K562 (cell line): ENCODE measurements around the gene NMS. TPM values are rescaled to one million over a fixed set of nuclear protein-coding genes. Genes with fewer than 3 reads are reported as not detected.

Experiments used
- ATAC-seq: fragments of 200-7000 bp; cut with Tn5 transposase; 3 replicates; pipeline ENCODE4 v1.9.1; 2020; ENCODE audit warnings: moderate library complexity
- BruUV-seq: library from RNA; stranded (reverse); fragments of 400-500 nt; replicated peaks from 2 replicates; lab custom pipeline; 2021; lab: Mats Ljungman, UMichigan
- CTCF ChIA-PET: fragments of 300-600 bp; formaldehyde crosslinking; extraction: SDS; loops from one replicate; lab custom pipeline; 2021; ENCODE audit warnings: low intra/inter-chr PET ratio; lab: Yijun Ruan, JAX
- POLR2A ChIA-PET: fragments of 300-600, 350-650 bp; sonication (Branson Sonifier 250); formaldehyde crosslinking; extraction: SDS; loops from one replicate; lab custom pipeline; 2021; ENCODE audit warnings: antibody characterized with exemption, inconsistent platforms; lab: Yijun Ruan, JAX
- DNase-seq, 4 experiments: peaks; one replicate each; pipeline versions ENCODE4 v3.0.0 to v3.0.0-alpha.2; 2011 to 2018; ENCODE audit warnings: low spot score in 3 of 4, mixed read lengths in 3 of 4; ENCODE audit errors: extremely low read depth in 1 of 4
- FAIRE-seq: peaks from 2 replicates; lab custom pipeline; 2011; peaks lifted over from hg19 to GRCh38; lab: Jason Lieb, UNC
- H2AFZ ChIP-seq: 2 replicates; pipeline ENCODE4 v1.6.0; 2011; ENCODE audit warnings: low read depth, low read length, control low read depth, inconsistent platforms
- H3K27ac ChIP-seq: fragments of 200-600 bp; 3 replicates; pipeline ENCODE4 v1.8.0; 2011; ENCODE audit warnings: low read depth, mild to moderate bottlenecking, control low read depth, inconsistent platforms, low read length, moderate library complexity, mixed read lengths; ENCODE audit errors: extremely low read depth
- H3K27me3 ChIP-seq, 2 experiments: fragments of 300-600 bp in 1 of 2; 2 replicates in 1 of 2; 3 replicates in 1 of 2; pipeline versions ENCODE4 v1.6.0 to v1.8.0; 2011; ENCODE audit warnings: inconsistent platforms in 2 of 2, low read length in 2 of 2, mild to moderate bottlenecking in 1 of 2, mixed read lengths in 1 of 2, moderate library complexity in 1 of 2; ENCODE audit not compliant: control insufficient read depth in 2 of 2, insufficient read depth in 2 of 2
- H3K36me3 ChIP-seq: fragments of 300-600 bp; 3 replicates; pipeline ENCODE4 v1.8.0; 2011; ENCODE audit warnings: mild to moderate bottlenecking, low read length, inconsistent platforms; ENCODE audit not compliant: control insufficient read depth, insufficient read depth
- H3K4me1 ChIP-seq, 2 experiments: fragments of 200-600 bp in 1 of 2; replicated peaks in 1 of 2; 2 replicates in 1 of 2; 3 replicates in 1 of 2; pipeline versions ENCODE4 v1.5.1 to v1.8.0; 2011; ENCODE audit warnings: inconsistent platforms in 2 of 2, low read length in 2 of 2, mild to moderate bottlenecking in 1 of 2, mixed read lengths in 1 of 2, moderate library complexity in 1 of 2; ENCODE audit not compliant: control insufficient read depth in 2 of 2, insufficient read depth in 2 of 2
- H3K4me2 ChIP-seq: 2 replicates; pipeline ENCODE4 v1.6.1; 2011; ENCODE audit warnings: low read length, control low read depth, inconsistent platforms, mixed read lengths; ENCODE audit not compliant: insufficient read depth
- H3K4me3 ChIP-seq: fragments of 200-600 bp; sonication (generic), shearing (Covaris generic); 2 replicates; pipeline ENCODE4 v1.5.1; 2016; ENCODE audit warnings: control low read depth, inconsistent platforms
- H3K79me2 ChIP-seq: fragments of 200-600 bp; 3 replicates; pipeline ENCODE4 v1.8.0; 2011; ENCODE audit warnings: low read length, inconsistent platforms; ENCODE audit not compliant: control insufficient read depth, insufficient read depth
- H3K9ac ChIP-seq, 2 experiments: 2 replicates each; pipeline versions ENCODE4 v1.6.0 to v1.6.1; 2011; ENCODE audit warnings: low read depth in 2 of 2, low read length in 2 of 2, control low read depth in 1 of 2, inconsistent platforms in 1 of 2, mild to moderate bottlenecking in 1 of 2, mixed read lengths in 1 of 2; ENCODE audit not compliant: insufficient read depth in 1 of 2
- H3K9me1 ChIP-seq: one replicate; pipeline ENCODE4 v1.6.0; 2011; ENCODE audit warnings: inconsistent platforms, mild to moderate bottlenecking, low read length, moderate library complexity; ENCODE audit not compliant: control insufficient read depth, insufficient read depth
- H3K9me3 ChIP-seq: replicated peaks from 2 replicates; pipeline ENCODE4 v1.5.1; 2011; ENCODE audit warnings: low read depth, low read length, inconsistent platforms; ENCODE audit not compliant: control insufficient read depth, insufficient read depth
- H4K20me1 ChIP-seq: replicated peaks from 2 replicates; pipeline ENCODE4 v1.6.1; 2011; ENCODE audit warnings: low read length, inconsistent platforms, mixed read lengths; ENCODE audit not compliant: control insufficient read depth, insufficient read depth
- CBX8 ChIP-seq: fragments of 200-600 bp; sonication (generic); IDR thresholded peaks from 2 replicates; pipeline ENCODE4 v1.6.1; 2012; ENCODE audit warnings: borderline replicate concordance, mixed run types, low read depth, mild to moderate bottlenecking, moderate library complexity, mixed read lengths, low read length, control low read depth, inconsistent platforms; ENCODE audit not compliant: poor library complexity, severe bottlenecking; ENCODE audit errors: extremely low read depth
- FOXA3 ChIP-seq, 2 experiments: fragments of 450-650 bp in 1 of 2; sonication (generic) in 1 of 2; formaldehyde crosslinking; IDR thresholded peaks in 1 of 2; conservative IDR thresholded peaks in 1 of 2; 2 replicates each; pipeline versions ENCODE4 v1.4.0 to v1.8.0; 2020 to 2022; ENCODE audit warnings: mild to moderate bottlenecking in 2 of 2, missing genetic modification reagents in 1 of 2
- JUN ChIP-seq, 2 experiments: sonication (generic) in 1 of 2; formaldehyde crosslinking in 1 of 2; IDR thresholded peaks; 2 replicates each; pipeline versions ENCODE4 v1.6.1 to v1.8.0; 2012 to 2022; ENCODE audit warnings: borderline replicate concordance in 2 of 2, mild to moderate bottlenecking in 2 of 2, improper control_type of control experiment in 1 of 2, low read depth in 1 of 2, low read length in 1 of 2, missing genetic modification reagents in 1 of 2
- JUNB ChIP-seq: fragments of 450-650 bp; formaldehyde crosslinking; conservative IDR thresholded peaks from 2 replicates; pipeline ENCODE4 v1.4.0; 2020; ENCODE audit warnings: mild to moderate bottlenecking
- KLF6 ChIP-seq: fragments of 250-450 bp; sonication (Bioruptor Pico); IDR thresholded peaks from 2 replicates; pipeline ENCODE4 v1.4.0; 2020; ENCODE audit warnings: mild to moderate bottlenecking, moderate library complexity, borderline replicate concordance
- TGIF2 ChIP-seq: sonication (generic); formaldehyde crosslinking; IDR thresholded peaks from 2 replicates; pipeline ENCODE4 v1.8.1; 2022; ENCODE audit warnings: mild to moderate bottlenecking, missing genetic modification reagents, moderate library complexity
- TOE1 ChIP-seq, 2 experiments: fragments of 450-650 bp in 1 of 2; sonication (generic) in 1 of 2; formaldehyde crosslinking in 1 of 2; IDR thresholded peaks; 2 replicates each; pipeline versions ENCODE4 v1.7.1 to v1.8.0; 2016 to 2022; ENCODE audit warnings: borderline replicate concordance in 2 of 2, mild to moderate bottlenecking in 2 of 2, antibody characterized with exemption in 1 of 2, inconsistent platforms in 1 of 2, low read depth in 1 of 2, missing genetic modification reagents in 1 of 2, moderate library complexity in 1 of 2
- XRCC3 ChIP-seq: fragments of 450-650 bp; IDR thresholded peaks from 2 replicates; pipeline ENCODE4 v1.6.1; 2017; ENCODE audit warnings: mild to moderate bottlenecking, moderate library complexity
- ZC3H8 ChIP-seq: fragments of 450-650 bp; IDR thresholded peaks from 2 replicates; pipeline ENCODE4 v1.6.1; 2017
- ZFPM2 ChIP-seq: fragments of 250-450 bp; sonication (Bioruptor Pico); IDR thresholded peaks from 2 replicates; pipeline ENCODE4 v1.5.1; 2022; ENCODE audit warnings: mild to moderate bottlenecking
- ZNF232 ChIP-seq: sonication (generic); formaldehyde crosslinking; IDR thresholded peaks from 2 replicates; pipeline ENCODE4 v1.8.0; 2022; ENCODE audit warnings: mild to moderate bottlenecking, missing genetic modification reagents
- ZNF76 ChIP-seq: fragments of 250-450 bp; sonication (Bioruptor Pico); IDR thresholded peaks from 2 replicates; pipeline ENCODE4 v1.4.0; 2020; ENCODE audit warnings: mild to moderate bottlenecking, moderate library complexity, borderline replicate concordance
- WGBS: fragments of 100-300 bp; shearing (Covaris generic); methylation state at CpG from one replicate; pipeline ENCODE4 v1.1.6; 2016; ENCODE audit warnings: low coverage, mixed read lengths; ENCODE audit not compliant: insufficient coverage; ENCODE audit errors: missing lambda C conversion rate; 5-methylcytosine and 5-hydroxymethylcytosine counted together
- in situ Hi-C: fragments of 300-500 bp; cut with MboI; formaldehyde crosslinking; loops from 4 replicates; pipeline ENCODE4 v1.15.0; 2018; ENCODE audit warnings: inconsistent platforms, mixed read lengths
- intact Hi-C: fragments of 100-400 bp; cut with micrococcal nuclease; formaldehyde crosslinking; loops from 2 replicates; pipeline ENCODE4 v1.14.2; 2022
- polyA plus RNA-seq, 8 experiments: library from polyadenylated mRNA; depleted of rRNA in 4 of 8; stranded (reverse) in 5 of 8; unstranded in 3 of 8; fragments of >200 nt; fragmentation: Nextera tagmentation in 2 of 8; fragmentation: Illumina TruSeq in 1 of 8; extraction: Ambion mirVana in 2 of 8; extraction: Trizol in 1 of 8; gene quantifications; 2 replicates each; pipeline versions ENCODE4 v1.2.1 to v1.2.3, GENCODE V29; 2011 to 2014; ENCODE audit warnings: inconsistent platforms in 1 of 8, missing spikeins in 1 of 8
- total RNA-seq, 7 experiments: library from RNA; depleted of rRNA in 6 of 7; stranded (reverse); fragments of >200 nt in 6 of 7; fragmentation: Illumina TruSeq in 2 of 7; extraction: Trizol in 2 of 7; gene quantifications; 2 replicates each; pipeline versions ENCODE4 v1.2.1 to v1.2.3, GENCODE V29; 2011 to 2021; ENCODE audit warnings: low replicate concordance in 1 of 7
- TF ChIP-seq, protein P1 (sequence below): fragments of 450-650 bp; formaldehyde crosslinking; IDR thresholded peaks from 2 replicates; pipeline ENCODE4 v1.4.0; 2020; ENCODE audit warnings: mild to moderate bottlenecking, moderate library complexity
- TF ChIP-seq, protein P2 (sequence below): sonication (generic); formaldehyde crosslinking; IDR thresholded peaks from 2 replicates; pipeline ENCODE4 v1.4.0; 2020; ENCODE audit warnings: mild to moderate bottlenecking, missing genetic modification reagents
- TF ChIP-seq, protein P3 (sequence below): fragments of 250-450 bp; sonication (Bioruptor Pico); IDR thresholded peaks from 2 replicates; pipeline ENCODE4 v1.8.0; 2021; ENCODE audit warnings: moderate library complexity, mild to moderate bottlenecking, inconsistent platforms
- TF ChIP-seq, protein P4 (sequence below), 2 experiments: fragments of 450-650 bp; IDR thresholded peaks; 2 replicates each; pipeline ENCODE4 v1.6.1; 2016

NMS gene
- total and polyA plus RNA-seq, 9 of the 15 experiments (the other 6 are each of a cell fraction or from before 2014, with no cell fraction given) = not detected

DNA sequence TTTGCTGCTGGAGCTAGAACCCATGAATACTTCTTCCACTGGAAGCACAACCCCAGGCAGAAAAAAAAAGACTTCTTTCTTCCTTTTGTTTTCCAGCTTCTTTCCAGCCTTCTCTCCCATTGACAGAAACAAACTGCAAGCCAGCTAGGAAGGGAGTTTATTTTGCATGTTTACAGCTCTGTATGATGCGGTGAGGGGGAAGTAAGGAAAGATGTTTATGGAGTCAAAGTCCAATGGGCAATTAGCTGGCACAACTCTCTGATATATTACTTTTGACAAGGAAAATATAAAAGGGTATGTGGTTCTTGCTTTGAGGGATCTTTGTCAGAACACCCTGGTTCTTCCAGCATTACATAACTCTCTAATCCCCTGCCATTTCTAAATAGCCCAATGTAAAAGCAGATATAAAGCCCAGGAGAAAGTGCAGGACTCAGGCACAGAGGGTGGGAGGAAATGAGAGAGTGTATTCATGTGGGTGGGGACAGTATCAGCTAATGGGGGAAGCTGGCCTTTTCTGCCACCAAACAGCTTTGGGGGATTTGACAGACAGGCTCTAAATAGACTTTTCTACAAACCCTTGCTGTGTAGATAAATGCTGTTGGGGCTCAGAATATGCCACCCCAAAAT lies 9.3 kb upstream of the NMS start:
- ATAC-seq = no peak
- H3K4me3 ChIP-seq = no peak overlapping the region
- intact Hi-C loops (no loop called here), in situ Hi-C loops (no loop called here)
- DNase-seq = no peak
- WGBS = 0% methylated on average over 1 of the region's 1 CpG
- no peaks in the 10 kb centered on the region for H3K79me2 ChIP-seq
- no peaks in the 10 kb centered on the region for H3K4me1 ChIP-seq
- H3K9me3 ChIP-seq = no peaks in the 10 kb centered on the region
- ChIA-PET POLR2A (interaction anchor here (0.7 to 0.8 kb wide), 2 partner anchors 39 to 62 kb away, joined by 3 read pairs; no protein-coding TSS in a partner anchor), CTCF (no interaction called here)
- peaks cover 0 to 5% of the 10 kb centered on the region in 2 experiments; a peak in 2 of 5 replicates for H3K27me3 ChIP-seq
- BruUV-seq = no TSS peak
- H3K9me1 ChIP-seq = no peaks in the 10 kb centered on the region
- H4K20me1 ChIP-seq = no peaks in the 10 kb centered on the region
- no peak for FAIRE-seq
- no peak overlapping the region for H3K27ac ChIP-seq
- no peaks in the 10 kb centered on the region for H3K36me3 ChIP-seq
- H3K4me2 ChIP-seq = no peak overlapping the region
- H3K9ac ChIP-seq = no peak overlapping the region
- H2AFZ ChIP-seq = no peak overlapping the region
- TF ChIP-seq FOXA3 (CRISPR knock-in tag; conservative IDR thresholded peaks at IDR 0.05 in 1 of 2, IDR thresholded peaks at IDR 0.05 in 1 of 2) (no peak), JUNB (CRISPR knock-in tag) (no peak), TGIF2 (CRISPR knock-in tag) (no peak), ZFPM2 (no peak), KLF6 (CRISPR knock-in tag) (no peak), XRCC3 (no peak), TOE1 (IDR thresholded peaks at IDR 0.05; ENCODE audit: borderline replicate concordance) (no peak), TOE1 (CRISPR knock-in tag; IDR thresholded peaks at IDR 0.05; ENCODE audit: borderline replicate concordance, low read depth) (no peak), ZNF232 (no peak), ZNF76 (CRISPR knock-in tag) (no peak), CBX8 (no peak), ZC3H8 (no peak), JUN (IDR thresholded peaks at IDR 0.05; ENCODE audit: borderline replicate concordance, low read depth, low read length) (no peak), JUN (CRISPR knock-in tag; IDR thresholded peaks at IDR 0.05; ENCODE audit: borderline replicate concordance) (no peak)
- TF ChIP-seq, protein P1, sequence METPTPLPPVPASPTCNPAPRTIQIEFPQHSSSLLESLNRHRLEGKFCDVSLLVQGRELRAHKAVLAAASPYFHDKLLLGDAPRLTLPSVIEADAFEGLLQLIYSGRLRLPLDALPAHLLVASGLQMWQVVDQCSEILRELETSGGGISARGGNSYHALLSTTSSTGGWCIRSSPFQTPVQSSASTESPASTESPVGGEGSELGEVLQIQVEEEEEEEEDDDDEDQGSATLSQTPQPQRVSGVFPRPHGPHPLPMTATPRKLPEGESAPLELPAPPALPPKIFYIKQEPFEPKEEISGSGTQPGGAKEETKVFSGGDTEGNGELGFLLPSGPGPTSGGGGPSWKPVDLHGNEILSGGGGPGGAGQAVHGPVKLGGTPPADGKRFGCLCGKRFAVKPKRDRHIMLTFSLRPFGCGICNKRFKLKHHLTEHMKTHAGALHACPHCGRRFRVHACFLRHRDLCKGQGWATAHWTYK = no peak
- TF ChIP-seq, protein P2, sequence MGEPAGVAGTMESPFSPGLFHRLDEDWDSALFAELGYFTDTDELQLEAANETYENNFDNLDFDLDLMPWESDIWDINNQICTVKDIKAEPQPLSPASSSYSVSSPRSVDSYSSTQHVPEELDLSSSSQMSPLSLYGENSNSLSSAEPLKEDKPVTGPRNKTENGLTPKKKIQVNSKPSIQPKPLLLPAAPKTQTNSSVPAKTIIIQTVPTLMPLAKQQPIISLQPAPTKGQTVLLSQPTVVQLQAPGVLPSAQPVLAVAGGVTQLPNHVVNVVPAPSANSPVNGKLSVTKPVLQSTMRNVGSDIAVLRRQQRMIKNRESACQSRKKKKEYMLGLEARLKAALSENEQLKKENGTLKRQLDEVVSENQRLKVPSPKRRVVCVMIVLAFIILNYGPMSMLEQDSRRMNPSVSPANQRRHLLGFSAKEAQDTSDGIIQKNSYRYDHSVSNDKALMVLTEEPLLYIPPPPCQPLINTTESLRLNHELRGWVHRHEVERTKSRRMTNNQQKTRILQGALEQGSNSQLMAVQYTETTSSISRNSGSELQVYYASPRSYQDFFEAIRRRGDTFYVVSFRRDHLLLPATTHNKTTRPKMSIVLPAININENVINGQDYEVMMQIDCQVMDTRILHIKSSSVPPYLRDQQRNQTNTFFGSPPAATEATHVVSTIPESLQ (CRISPR knock-in tag) = no peak
- TF ChIP-seq, protein P3, sequence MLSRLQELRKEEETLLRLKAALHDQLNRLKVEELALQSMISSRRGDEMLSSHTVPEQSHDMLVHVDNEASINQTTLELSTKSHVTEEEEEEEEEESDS (CRISPR knock-in tag) = no peak
- TF ChIP-seq, protein P4, sequence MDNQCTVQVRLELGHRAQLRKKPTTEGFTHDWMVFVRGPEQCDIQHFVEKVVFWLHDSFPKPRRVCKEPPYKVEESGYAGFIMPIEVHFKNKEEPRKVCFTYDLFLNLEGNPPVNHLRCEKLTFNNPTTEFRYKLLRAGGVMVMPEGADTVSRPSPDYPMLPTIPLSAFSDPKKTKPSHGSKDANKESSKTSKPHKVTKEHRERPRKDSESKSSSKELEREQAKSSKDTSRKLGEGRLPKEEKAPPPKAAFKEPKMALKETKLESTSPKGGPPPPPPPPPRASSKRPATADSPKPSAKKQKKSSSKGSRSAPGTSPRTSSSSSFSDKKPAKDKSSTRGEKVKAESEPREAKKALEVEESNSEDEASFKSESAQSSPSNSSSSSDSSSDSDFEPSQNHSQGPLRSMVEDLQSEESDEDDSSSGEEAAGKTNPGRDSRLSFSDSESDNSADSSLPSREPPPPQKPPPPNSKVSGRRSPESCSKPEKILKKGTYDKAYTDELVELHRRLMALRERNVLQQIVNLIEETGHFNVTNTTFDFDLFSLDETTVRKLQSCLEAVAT (IDR thresholded peaks at IDR 0.05) = no peak
